Esophagus squamous epithelium (tissue), 4 donors: ENCODE measurements around the gene GLIS1.

Source experiments
- POLR2A ChIP-seq, 4 donors: fragments of 450-650 bp; IDR thresholded peaks; one replicate each; pipeline ENCODE4 v1.6.1; 2017; ENCODE audit warnings: antibody characterized with exemption in 4 of 4, mild to moderate bottlenecking in 4 of 4, moderate library complexity in 3 of 4
- TF ChIP-seq, protein P1 (sequence below), 6 experiments: fragments of 450-650 bp in 4 of 6; fragments of 200-600 bp in 2 of 6; sonication (generic) in 2 of 6; IDR thresholded peaks; one replicate each; pipeline ENCODE4 v1.5.1; 2016 to 2019; ENCODE audit warnings: antibody characterized with exemption in 6 of 6, mild to moderate bottlenecking in 4 of 6, moderate library complexity in 4 of 6

DNA sequence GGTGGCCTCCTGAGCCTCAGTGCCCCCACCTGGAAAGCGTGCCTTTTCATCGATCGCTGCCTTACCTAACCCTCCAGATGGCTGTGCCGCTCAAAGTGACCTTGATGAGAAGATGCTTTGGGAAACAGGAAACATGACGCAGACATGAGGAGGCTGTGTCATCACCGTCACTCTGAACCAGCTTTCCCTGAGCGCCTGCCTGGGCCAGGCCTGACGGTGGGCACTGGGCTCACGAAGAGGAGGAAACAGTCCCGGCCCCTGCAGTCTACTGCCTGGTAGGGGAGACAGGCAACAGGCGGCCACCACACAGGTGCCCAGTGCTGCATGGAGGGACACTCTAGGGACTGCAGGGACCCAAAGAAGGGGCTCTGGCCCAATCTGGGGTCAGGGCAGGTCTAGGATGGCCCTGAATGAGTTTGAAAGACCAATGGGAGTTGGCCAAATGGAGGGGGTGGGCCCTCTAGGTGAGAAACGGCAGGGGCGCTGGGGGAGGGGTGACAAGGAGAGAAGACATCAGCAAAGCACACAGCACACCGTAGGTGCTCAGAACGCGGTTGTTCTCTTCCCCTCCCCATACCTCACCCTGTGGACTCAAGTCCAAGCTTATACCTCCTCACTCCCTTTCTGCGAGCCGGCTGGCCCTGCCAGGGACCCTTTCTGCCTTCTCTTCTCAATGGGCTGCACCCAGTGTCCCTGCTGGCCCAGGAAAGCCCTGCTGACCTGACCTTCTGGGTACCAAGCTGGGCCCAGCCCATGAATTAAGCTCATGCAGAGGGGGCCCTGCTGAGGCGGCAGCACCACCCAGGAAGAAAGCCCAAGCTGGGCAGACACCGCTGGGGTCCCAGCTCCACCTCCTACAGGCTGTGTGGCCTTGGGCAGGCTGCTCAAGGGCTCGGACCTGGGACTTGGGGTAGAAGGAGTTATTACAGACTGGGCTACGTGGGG is 44.9 kb downstream of the GLIS1 start:
- no peak for TF ChIP-seq POLR2A (IDR thresholded peaks at IDR 0.05)
- TF ChIP-seq, protein P1, sequence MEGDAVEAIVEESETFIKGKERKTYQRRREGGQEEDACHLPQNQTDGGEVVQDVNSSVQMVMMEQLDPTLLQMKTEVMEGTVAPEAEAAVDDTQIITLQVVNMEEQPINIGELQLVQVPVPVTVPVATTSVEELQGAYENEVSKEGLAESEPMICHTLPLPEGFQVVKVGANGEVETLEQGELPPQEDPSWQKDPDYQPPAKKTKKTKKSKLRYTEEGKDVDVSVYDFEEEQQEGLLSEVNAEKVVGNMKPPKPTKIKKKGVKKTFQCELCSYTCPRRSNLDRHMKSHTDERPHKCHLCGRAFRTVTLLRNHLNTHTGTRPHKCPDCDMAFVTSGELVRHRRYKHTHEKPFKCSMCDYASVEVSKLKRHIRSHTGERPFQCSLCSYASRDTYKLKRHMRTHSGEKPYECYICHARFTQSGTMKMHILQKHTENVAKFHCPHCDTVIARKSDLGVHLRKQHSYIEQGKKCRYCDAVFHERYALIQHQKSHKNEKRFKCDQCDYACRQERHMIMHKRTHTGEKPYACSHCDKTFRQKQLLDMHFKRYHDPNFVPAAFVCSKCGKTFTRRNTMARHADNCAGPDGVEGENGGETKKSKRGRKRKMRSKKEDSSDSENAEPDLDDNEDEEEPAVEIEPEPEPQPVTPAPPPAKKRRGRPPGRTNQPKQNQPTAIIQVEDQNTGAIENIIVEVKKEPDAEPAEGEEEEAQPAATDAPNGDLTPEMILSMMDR (IDR thresholded peaks at IDR 0.05): no peak
